Stomach (tissue), 4 donors: ENCODE results near the gene SERAC1.

ENCODE experiments used
- CTCF ChIP-seq, 7 experiments: fragments of 450-650 bp in 4 of 7; fragments of 200-600 bp in 3 of 7; sonication (generic) in 3 of 7; IDR thresholded peaks; one replicate each; pipeline ENCODE4 v1.5.1; 2016 to 2019; ENCODE audit warnings: antibody characterized with exemption in 7 of 7, control low read depth in 2 of 7, mild to moderate bottlenecking in 1 of 7
- EP300 ChIP-seq: sonication (generic); formaldehyde crosslinking; IDR thresholded peaks from one replicate; pipeline ENCODE4 v1.6.1; 2017; ENCODE audit warnings: antibody characterized with exemption
- POLR2A ChIP-seq, 4 donors: fragments of 450-650 bp; IDR thresholded peaks; one replicate each; pipeline ENCODE4 v1.6.1; 2016; ENCODE audit warnings: antibody characterized with exemption in 4 of 4, control low read depth in 2 of 4, mild to moderate bottlenecking in 1 of 4, moderate library complexity in 1 of 4
- POLR2AphosphoS5 ChIP-seq, 3 donors: sonication (generic); formaldehyde crosslinking; IDR thresholded peaks; one replicate each; pipeline ENCODE4 v1.6.1; 2016; ENCODE audit warnings: antibody characterized with exemption in 3 of 3

GRCh38 chr6:158103228-158103627 lies 64.8 kb downstream of the SERAC1 start:
- TF ChIP-seq CTCF (IDR thresholded peaks at IDR 0.05) = no peak
- no peak for TF ChIP-seq POLR2AphosphoS5 (IDR thresholded peaks at IDR 0.05)
- TF ChIP-seq POLR2A (IDR thresholded peaks at IDR 0.05) = no peak
- no peak for TF ChIP-seq EP300
